NCI-H460 (cell line): ENCODE measurements around the gene VTI1A. TPM values are rescaled to one million over a fixed set of nuclear protein-coding genes. Genes with fewer than 3 reads are reported as not detected.
"Not testable (repeated sequence)": the region's sequence is repeated elsewhere in the genome, so short reads cannot be mapped to it uniquely, and the experiment has no call there.

ENCODE experiments used
- DNase-seq: peaks from one replicate; pipeline ENCODE4 v3.0.0-alpha.2; 2016; ENCODE audit warnings: low read depth; ENCODE audit errors: extremely low read depth
- small RNA-seq, 2 experiments: library from RNA; depleted of rRNA; stranded (forward); fragments of <200 nt; gene quantifications; one replicate each; pipeline ENCODE3, GENCODE V24; 2014
- total RNA-seq: library from RNA; depleted of rRNA; stranded (reverse); fragments of >200 nt; shearing (Covaris generic); gene quantifications from 2 replicates; pipeline ENCODE4 v1.2.3, GENCODE V29; 2014; rRNA removed

Gene VTI1A
- total RNA-seq, 1 experiment from 2014 or later: 28.2 TPM

DNA sequence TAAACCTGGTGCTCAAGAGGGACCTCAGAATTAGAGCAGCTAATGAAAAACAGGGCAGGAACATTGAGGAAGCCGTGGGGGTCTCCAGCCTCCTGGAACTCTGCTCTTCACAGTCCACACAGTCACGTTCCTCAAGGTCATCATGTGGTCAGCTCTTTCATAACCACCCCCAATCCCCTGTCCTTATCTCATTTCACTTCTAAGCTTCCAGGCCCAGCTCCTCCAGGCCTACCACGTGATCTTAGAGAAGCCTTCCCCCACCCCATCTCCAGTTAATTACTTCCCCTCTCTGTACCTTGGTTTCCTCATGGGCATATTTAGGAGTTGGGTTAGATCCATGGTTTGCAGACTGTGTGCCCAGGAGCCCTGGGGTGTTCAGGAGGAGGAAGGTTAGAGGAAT lies 396.6 kb downstream of the VTI1A start:
- no peak for DNase-seq

DNA sequence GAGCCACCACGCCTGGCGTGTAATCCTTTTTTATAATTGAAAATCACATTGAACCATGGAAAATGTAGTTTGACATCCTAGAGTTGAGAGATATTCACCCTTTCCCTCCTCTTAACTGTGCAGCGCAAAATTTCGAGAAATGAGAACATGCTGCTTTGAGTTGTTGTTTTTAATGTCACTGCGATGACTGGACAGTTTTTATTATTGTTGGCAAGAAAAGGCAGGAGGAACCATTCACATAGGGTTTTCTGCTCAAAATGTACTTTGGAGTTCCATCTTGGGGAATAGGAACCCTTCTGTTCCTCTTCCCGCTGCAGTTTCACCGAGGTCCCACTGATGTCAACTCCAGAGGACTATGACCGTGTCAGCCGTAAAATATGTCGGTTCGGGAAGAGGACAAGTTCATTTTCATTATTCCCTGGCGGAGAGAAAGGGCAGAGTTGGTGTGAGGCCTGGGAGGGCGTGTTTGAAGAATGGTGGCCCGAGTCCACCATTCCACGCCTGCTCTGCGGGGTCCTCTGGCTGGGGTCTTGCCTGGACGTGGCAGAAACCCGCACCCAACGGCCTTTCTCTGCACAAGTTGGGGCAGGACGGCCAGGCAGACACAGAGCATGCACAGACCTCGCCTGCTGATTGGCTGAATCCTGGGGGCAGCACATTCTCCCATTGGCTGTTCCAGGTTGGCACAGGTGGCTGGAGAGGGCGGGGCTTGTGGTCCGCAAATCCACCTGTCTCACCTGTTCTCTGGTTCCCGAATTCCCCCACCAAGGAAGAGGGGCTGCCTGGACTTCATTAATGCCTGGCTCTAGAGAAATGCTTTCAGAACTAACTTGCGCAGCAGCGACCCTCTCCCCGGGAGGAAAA lies 397.9 kb downstream of the VTI1A start:
- DNase-seq: no peak

DNA sequence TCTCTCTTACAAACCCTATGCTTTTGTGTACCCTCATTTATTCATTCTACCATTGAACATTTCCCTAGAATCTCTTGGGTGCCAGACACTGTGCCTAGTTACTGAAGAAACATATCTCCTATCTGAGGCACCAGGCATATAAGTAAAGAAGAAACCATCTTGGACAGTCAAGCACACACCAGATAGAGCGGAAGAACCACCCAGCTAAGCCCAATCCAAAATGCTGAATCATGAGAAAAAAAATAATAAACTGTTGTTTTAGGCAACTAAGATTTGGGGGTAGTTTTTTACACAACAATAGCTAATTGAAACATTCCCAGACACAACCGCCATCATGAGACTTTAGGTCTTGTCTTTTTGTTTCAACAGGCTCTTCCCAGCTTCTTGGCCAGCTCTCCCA lies 400.8 kb downstream of the VTI1A start:
- DNase-seq: no peak

DNA sequence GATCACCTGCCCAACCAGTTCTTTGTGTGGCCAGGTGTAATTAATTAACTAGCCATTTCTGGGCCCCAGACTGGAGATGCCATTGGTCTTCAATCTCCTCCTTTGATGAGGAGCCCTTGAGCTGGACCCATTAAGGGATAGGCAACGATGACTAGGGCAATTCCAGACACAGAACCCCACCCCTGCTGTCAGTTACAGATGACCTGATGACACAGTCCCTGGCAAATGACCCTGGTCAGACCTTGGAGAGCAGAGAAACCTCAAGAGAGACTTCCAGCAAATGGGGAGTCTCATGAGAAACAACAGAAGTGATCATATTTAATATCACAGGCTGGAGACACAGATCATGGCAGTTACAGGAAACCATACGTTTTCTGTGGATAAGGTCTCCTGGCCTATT lies 401.2 kb downstream of the VTI1A start:
- no peak for DNase-seq

DNA sequence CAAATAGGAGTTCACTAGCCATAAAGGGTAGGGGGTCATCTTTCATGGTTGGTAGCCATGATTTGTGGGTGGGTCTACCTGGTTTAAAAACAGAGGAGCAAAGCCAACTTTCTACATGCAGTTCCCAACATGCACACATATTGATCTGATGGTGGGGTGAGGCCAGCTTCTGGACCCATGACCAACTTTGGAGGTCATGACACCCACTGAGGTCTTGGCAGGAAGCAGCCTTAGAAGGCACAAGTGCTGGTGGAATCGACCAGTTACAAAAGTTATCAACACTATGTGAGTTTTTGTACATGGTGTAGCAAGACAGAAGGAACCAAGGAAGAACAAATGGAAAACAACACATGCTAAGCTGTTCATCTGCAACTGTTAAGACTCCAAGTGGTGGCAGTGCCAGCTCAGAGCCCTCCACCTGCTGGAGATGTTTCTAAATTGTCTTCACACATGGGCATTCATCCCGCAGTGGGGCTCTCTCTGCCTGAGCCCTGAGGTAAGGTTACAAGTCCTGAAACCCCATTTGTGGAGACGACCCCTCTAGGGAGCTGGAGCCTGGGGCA lies 401.9 kb downstream of the VTI1A start:
- DNase-seq: no peak

DNA sequence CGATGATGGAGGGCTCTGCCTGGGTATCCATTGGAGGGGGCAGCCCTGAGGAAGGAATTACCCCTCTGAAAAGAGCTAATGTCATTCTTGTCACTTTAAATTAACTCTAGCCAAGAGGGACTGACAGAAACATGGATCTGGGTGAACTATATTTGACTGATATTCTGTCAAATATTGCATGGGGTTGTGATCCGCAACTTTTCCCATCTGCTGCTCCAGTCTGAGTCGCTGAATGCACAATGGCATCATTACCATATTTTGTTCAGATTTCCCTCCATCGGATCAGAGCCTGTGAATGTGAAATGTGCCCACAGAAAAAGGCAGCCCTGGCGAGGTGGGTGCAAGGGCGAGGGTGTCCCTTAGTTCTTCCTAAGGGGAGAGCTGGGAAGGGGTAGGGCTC lies 402.5 kb downstream of the VTI1A start:
- DNase-seq: no peak

DNA sequence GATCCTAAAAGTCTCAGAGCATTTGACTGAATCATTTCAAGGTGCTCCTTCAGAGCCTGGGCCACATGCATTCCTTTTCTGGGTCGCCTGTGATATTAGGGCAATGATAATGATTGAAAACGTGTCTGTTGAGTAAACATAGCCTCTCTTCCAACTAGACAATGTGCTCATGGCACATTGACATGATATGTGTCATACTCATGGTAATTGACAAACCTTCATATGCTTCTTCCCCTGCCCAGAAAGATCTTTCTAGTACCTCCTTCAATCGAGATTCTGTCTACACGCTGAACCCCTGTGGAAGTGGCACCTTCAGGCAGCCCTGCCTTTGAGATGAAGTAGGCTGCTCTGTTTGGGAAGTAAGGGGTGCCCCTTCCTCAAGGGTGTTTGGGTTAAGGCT lies 404.2 kb downstream of the VTI1A start:
- DNase-seq: no peak

DNA sequence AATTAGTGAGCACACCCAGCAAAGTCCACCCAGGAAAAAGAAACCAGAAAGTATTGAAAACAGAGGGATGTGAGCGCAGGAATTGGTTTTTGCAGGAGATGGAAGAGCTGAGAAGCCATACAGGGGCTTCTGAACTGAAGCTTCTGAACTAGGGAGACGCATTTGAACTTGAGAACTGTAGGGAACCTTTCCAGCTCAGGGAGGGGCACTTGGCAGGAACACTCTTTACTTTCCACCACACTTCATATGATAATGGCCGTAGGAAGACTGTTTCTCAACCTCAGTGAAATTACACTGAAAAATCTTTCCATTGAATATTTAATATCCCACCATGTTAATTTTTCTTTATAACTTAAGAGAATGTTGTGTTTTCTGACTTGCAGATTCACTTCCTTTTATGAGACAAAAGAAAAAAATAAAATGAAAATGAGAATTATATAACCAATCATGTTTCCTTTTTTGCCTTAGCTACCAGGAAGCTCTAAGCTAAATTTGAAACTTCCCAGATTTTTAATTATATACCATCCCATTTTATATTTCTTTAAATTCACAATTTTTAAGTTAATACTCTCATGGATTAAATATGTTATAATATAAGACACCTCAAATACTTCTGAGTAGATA lies 404.7 kb downstream of the VTI1A start:
- DNase-seq: no peak

DNA sequence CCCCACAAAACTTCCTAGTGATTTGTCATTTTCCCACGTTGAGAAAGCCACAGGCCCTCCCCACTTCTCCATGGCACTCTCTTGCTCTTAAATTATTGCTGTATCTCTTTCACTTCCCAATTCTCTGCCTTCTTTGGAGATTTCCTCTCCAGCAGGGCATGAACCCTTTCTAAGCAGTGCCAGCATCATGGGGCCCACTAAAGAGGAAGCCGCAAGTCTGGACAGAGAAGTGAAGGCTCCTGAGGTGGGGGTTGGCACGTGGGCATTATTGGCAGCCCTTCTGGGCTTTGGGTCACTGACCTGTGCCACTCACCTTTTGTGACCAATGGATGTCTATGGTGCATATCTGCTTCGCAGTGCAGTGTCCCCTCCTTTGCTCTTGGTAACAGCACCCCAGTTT lies 405.3 kb downstream of the VTI1A start:
- DNase-seq: no peak

DNA sequence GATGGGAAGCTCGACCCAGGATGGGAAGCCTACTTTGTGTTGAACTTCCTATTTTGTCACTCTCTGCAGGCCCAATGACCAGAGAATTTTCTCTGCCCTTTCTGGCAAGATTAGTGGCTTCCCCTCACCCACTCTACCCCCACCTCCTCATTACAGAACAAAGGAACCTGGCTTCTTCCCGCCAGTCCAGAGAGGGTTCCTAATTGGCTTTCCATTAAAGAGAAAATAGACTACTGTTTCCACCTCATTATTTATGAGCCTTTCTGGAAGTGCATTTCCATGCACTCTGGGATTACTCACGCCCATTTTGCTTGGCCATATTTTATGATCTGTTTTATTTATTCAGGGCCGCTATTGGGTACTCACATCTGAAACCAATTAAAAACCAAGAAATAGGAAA lies 408.1 kb downstream of the VTI1A start:
- no peak for DNase-seq

DNA sequence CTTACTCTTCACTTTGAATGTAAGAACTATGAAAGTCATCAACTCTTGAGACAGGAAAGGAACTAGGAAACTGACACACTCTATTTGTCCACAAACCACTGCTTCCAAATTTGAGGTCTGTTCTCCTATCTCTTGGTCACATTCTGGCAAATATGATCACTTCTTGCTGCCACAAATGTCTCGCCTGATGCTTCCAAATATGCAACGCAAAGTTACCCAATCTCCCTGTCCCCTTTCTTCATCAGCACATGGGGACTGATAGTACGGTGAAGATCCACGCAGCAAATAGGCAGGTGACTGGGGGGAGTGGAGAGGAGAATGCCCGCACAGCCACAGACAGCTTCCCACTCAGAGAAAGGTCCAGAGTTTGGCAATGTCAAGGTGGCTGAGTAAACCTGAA lies 410.5 kb downstream of the VTI1A start:
- no peak for DNase-seq

DNA sequence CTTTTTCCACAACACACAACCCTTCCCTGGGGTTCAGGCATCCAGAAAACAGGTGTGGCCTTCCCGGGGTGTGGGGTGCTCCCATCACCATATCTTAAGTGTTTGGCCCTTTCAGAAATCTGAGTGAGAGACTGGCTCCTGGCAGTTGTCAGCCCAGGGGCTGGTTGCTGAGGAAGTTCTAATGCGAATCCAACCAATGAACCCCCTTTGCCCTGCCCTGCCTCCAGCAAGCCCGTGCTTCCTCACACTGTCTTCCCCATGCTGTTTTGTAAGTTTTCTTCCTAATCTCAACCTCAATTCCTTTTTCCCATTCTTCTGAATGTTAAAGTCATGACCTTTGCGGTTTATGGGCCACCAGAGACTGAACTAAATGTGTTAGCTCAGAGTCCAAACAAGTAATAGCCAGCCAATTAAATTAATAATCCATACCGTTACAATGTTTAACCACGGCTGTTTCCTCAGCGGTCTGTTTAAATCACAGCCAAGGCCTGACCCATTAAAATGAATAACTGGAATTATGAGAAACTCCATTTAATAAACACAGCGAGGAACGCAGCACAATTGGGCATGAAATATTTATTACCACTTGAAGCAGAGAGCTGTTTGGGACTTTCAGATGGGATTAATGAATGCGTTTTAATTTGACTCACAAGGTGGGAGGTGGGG lies 412.1 kb downstream of the VTI1A start:
- DNase-seq: no peak

DNA sequence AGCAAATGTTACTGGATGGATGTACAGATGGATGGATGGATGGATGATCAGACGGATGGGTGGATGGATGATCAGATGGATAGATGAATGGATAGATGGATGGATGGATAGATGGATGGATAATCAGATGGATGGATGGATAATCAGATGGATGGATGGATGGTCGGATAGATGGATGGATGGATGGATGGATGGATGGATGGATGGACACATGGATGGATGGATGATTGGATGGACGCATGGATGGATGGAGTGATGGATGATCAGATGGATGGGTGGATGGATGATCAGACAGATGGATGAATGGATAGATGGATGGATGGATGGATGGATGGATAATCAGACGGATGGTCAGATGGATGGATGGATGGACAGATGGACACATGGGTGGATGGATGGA lies 412.8 kb downstream of the VTI1A start:
- DNase-seq: no peak

DNA sequence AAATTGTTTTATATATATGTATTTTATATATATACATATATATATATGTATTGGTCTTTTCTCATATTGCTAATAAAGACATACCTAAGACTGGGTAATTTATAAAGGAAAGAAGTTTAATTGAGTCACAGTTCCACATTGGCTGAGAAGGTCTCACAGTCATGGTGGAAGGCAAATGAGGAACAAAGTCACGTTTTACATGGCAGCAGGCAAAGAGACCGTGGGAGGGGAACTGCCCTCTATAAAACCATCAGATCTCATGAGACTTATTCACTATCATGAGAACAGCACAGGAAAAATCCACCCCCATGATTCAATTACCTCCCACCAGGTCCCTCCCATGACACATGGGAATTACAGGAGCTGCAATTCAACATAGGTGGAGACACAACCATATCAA lies 416.4 kb downstream of the VTI1A start:
- not testable (repeated sequence) for DNase-seq

Small RNAs within 50 kb of the gene (small RNA-seq; reads per million reads assigned to genes)
- 0 reads per million in 2 experiments for gene AC022018.1
- gene MIR4295: 0 reads per million in 2 experiments

Other genes with a start within 250 kb of the VTI1A start
- not detected in 2 replicates for gene TECTB, start 163.8 kb upstream of the VTI1A start, total RNA-seq
- gene ACSL5, start 73.1 kb upstream of the VTI1A start, total RNA-seq: not detected in 2 replicates
- gene ZDHHC6, start 301 bp upstream of the VTI1A start, total RNA-seq: 30.6 and 36.5 TPM in 2 replicates